Measurements from ENCODE around the gene SMC4. TPM values are rescaled to one million over a fixed set of nuclear protein-coding genes. Genes with fewer than 3 reads are reported as not detected.
A peak's percentile ranks its signal among the peaks of the same experiment; 100 is the strongest.
"Not testable (repeated sequence)": the region's sequence is repeated elsewhere in the genome, so short reads cannot be mapped to it uniquely, and the experiment has no call there.

The SMC4 gene
- polyA plus RNA-seq, 5 donors: 72.9 to 268 (median 189) TPM

GRCh38 chr3:160440687-160441086, 41.2 kb downstream of the SMC4 start:
- no peak for DNase-seq

GRCh38 chr3:160444411-160444810, 45.0 kb downstream of the SMC4 start:
- no peak for DNase-seq

GRCh38 chr3:160445854-160446253, 46.4 kb downstream of the SMC4 start:
- DNase-seq: no peak

GRCh38 chr3:160446522-160447056, 47.1 kb downstream of the SMC4 start:
- DNase-seq: no peak

- peak in 1 of 2 donors; percentile 10 for DNase-seq
Measured at GRCh38 chr3:160447544-160447943, 48.1 kb downstream of the SMC4 start.

GRCh38 chr3:160448845-160449635, 49.6 kb downstream of the SMC4 start:
- DNase-seq: peak in 1 of 2 donors; percentile 42

GRCh38 chr3:160449636-160450598, 50.5 kb downstream of the SMC4 start, which contains the start of gene TRIM59:
TSS of gene TRIM59 (minus strand) at chr3:160449786. CDS start at chr3:160439183, 10,603 bp downstream.
- DNase-seq: peak; percentile 93 to 94

- no peak for DNase-seq
Measured at GRCh38 chr3:160450846-160451245, 51.4 kb downstream of the SMC4 start.

- DNase-seq: no peak
Measured at GRCh38 chr3:160451602-160452001, 52.2 kb downstream of the SMC4 start.

GRCh38 chr3:160452251-160452650, 52.8 kb downstream of the SMC4 start:
- not testable (repeated sequence) for DNase-seq

GRCh38 chr3:160454995-160455394, 55.5 kb downstream of the SMC4 start:
- DNase-seq: no peak

- no peak for DNase-seq
Measured at GRCh38 chr3:160455846-160456245, 56.4 kb downstream of the SMC4 start.

- no peak for DNase-seq
Measured at GRCh38 chr3:160458151-160458550, 58.7 kb downstream of the SMC4 start.

GRCh38 chr3:160459450-160459970, 60.1 kb downstream of the SMC4 start:
- DNase-seq: no peak

- no peak for DNase-seq
Measured at GRCh38 chr3:160460033-160460432, 60.6 kb downstream of the SMC4 start.

GRCh38 chr3:160464321-160464720, 64.9 kb downstream of the SMC4 start:
- DNase-seq: no peak

GRCh38 chr3:160464971-160465370, 65.5 kb downstream of the SMC4 start:
- no peak for DNase-seq

GRCh38 chr3:160470181-160470580, 70.7 kb downstream of the SMC4 start:
- no peak for DNase-seq

- DNase-seq: no peak
Measured at GRCh38 chr3:160471892-160472291, 72.4 kb downstream of the SMC4 start.

- DNase-seq: no peak
Measured at GRCh38 chr3:160472344-160472743, 72.9 kb downstream of the SMC4 start.

GRCh38 chr3:160473221-160473620, 73.8 kb downstream of the SMC4 start:
- DNase-seq: no peak

- no peak for DNase-seq
Measured at GRCh38 chr3:160473978-160474377, 74.5 kb downstream of the SMC4 start.

Data from right lung (tissue), 5 donors.